Hepatocyte (in vitro differentiated cells): ENCODE results near the gene TFF2. TPM values are rescaled to one million over a fixed set of nuclear protein-coding genes. Genes with fewer than 3 reads are reported as not detected.

Source experiments
- DNase-seq: peaks from one replicate; pipeline ENCODE4 v3.0.0-alpha.2; 2016; ENCODE audit warnings: low spot score
- H2AFZ ChIP-seq: fragments of 200-600 bp; sonication (generic); 2 replicates; pipeline ENCODE4 v1.6.0; 2016; ENCODE audit warnings: antibody characterized with exemption, mild to moderate bottlenecking
- H3K27ac ChIP-seq: fragments of 200-600 bp; sonication (generic); 2 replicates; pipeline ENCODE4 v1.5.1; 2016; ENCODE audit warnings: mild to moderate bottlenecking
- H3K27me3 ChIP-seq: fragments of 200-600 bp; sonication (generic); 2 replicates; pipeline ENCODE4 v1.6.1; 2016
- H3K36me3 ChIP-seq: fragments of 200-600 bp; sonication (generic); replicated peaks from 2 replicates; pipeline ENCODE4 v1.5.1; 2016; ENCODE audit warnings: low read depth; ENCODE audit not compliant: insufficient read depth
- H3K4me1 ChIP-seq: fragments of 200-600 bp; sonication (generic); 2 replicates; pipeline ENCODE4 v1.5.1; 2016; ENCODE audit warnings: mild to moderate bottlenecking, moderate library complexity; ENCODE audit not compliant: insufficient read depth
- H3K4me2 ChIP-seq: fragments of 200-600 bp; sonication (generic); 2 replicates; pipeline ENCODE4 v1.6.0; 2016
- H3K4me3 ChIP-seq: fragments of 200-600 bp; sonication (generic); 2 replicates; pipeline ENCODE4 v1.5.1; 2016; ENCODE audit warnings: mild to moderate bottlenecking
- H3K79me2 ChIP-seq: fragments of 200-600 bp; sonication (generic); 2 replicates; pipeline ENCODE4 v1.6.0; 2017; ENCODE audit warnings: mild to moderate bottlenecking
- H3K9me2 ChIP-seq: fragments of 200-600 bp; sonication (generic); replicated peaks from 2 replicates; pipeline ENCODE4 v1.6.0; 2017; ENCODE audit warnings: mild to moderate bottlenecking; ENCODE audit not compliant: insufficient read depth
- H3K9me3 ChIP-seq: fragments of 200-600 bp; sonication (generic); 2 replicates; pipeline ENCODE4 v1.5.1; 2016; ENCODE audit warnings: low read depth, mild to moderate bottlenecking
- H4K20me1 ChIP-seq: fragments of 200-600 bp; sonication (generic); 2 replicates; pipeline ENCODE4 v1.6.0; 2016; ENCODE audit warnings: mild to moderate bottlenecking; ENCODE audit not compliant: insufficient read depth, poor library complexity, severe bottlenecking
- EZH2 ChIP-seq: fragments of 200-600 bp; sonication (generic); IDR thresholded peaks from 2 replicates; pipeline ENCODE4 v1.6.1; 2016; ENCODE audit warnings: antibody characterized with exemption, mild to moderate bottlenecking, borderline replicate concordance
- EZH2phosphoT487 ChIP-seq: fragments of 200-600 bp; sonication (generic); IDR thresholded peaks from one replicate; pipeline ENCODE4 v1.6.1; 2018; ENCODE audit warnings: antibody characterized with exemption, mild to moderate bottlenecking, low read depth, moderate library complexity; ENCODE audit not compliant: unreplicated experiment, severe bottlenecking
- WGBS: methylation state at CpG from one replicate; pipeline ENCODE4 v1.1.6; 2016; ENCODE audit warnings: low lambda C conversion rate; ENCODE audit errors: missing lambda C conversion rate; 5-methylcytosine and 5-hydroxymethylcytosine counted together
- polyA plus RNA-seq: library from polyadenylated mRNA; unstranded; fragments of >200 nt; fragmentation: Nextera tagmentation; extraction: Ambion mirVana; gene quantifications from 2 replicates; pipeline ENCODE4 v1.2.1, GENCODE V29; 2016
- total RNA-seq: library from RNA; depleted of rRNA; stranded (reverse); fragments of >200 nt; gene quantifications from 2 replicates; pipeline ENCODE4 v1.2.3, GENCODE V29; 2014
- TF ChIP-seq, protein P1 (sequence below): fragments of 200-600 bp; sonication (generic); IDR thresholded peaks from 2 replicates; pipeline ENCODE4 v1.5.1; 2016; ENCODE audit warnings: antibody characterized with exemption, mild to moderate bottlenecking; ENCODE audit not compliant: poor library complexity

Gene TFF2
- total and polyA plus RNA-seq, 2 experiments from 2014 or later: 23.9 to 28.1 TPM

GRCh38 chr21:42366292-42367010 lies 15.7 kb upstream of the TFF2 start, which contains the start of gene TFF1:
TFF1 (minus strand) TSS chr21:42366535; CDS start chr21:42366495, 40 bp downstream.
- no peaks in the 10 kb centered on the region for H4K20me1 ChIP-seq
- no peak within 1 kb of the TSS for H2AFZ ChIP-seq
- H3K4me1 ChIP-seq: peaks cover 21% of the 10 kb centered on the region
- no peak for TF ChIP-seq EZH2
- TF ChIP-seq, protein P1, sequence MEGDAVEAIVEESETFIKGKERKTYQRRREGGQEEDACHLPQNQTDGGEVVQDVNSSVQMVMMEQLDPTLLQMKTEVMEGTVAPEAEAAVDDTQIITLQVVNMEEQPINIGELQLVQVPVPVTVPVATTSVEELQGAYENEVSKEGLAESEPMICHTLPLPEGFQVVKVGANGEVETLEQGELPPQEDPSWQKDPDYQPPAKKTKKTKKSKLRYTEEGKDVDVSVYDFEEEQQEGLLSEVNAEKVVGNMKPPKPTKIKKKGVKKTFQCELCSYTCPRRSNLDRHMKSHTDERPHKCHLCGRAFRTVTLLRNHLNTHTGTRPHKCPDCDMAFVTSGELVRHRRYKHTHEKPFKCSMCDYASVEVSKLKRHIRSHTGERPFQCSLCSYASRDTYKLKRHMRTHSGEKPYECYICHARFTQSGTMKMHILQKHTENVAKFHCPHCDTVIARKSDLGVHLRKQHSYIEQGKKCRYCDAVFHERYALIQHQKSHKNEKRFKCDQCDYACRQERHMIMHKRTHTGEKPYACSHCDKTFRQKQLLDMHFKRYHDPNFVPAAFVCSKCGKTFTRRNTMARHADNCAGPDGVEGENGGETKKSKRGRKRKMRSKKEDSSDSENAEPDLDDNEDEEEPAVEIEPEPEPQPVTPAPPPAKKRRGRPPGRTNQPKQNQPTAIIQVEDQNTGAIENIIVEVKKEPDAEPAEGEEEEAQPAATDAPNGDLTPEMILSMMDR: no peak
- no peak for TF ChIP-seq EZH2phosphoT487
- DNase-seq: peak; percentile 84
- peak within 1 kb of the TSS; percentile 92 for H3K27ac ChIP-seq
- H3K36me3 ChIP-seq: no peaks in the 10 kb centered on the region
- no peaks in the 10 kb centered on the region for H3K79me2 ChIP-seq
- H3K9me2 ChIP-seq: no peaks in the 10 kb centered on the region
- H3K27me3 ChIP-seq: no peaks in the 10 kb centered on the region
- H3K4me3 ChIP-seq: no peak within 1 kb of the TSS
- no peak within 1 kb of the TSS for H3K4me2 ChIP-seq
- 34% methylated on average over 19 of the region's 19 CpGs for WGBS
- no peaks in the 10 kb centered on the region for H3K9me3 ChIP-seq

DNA sequence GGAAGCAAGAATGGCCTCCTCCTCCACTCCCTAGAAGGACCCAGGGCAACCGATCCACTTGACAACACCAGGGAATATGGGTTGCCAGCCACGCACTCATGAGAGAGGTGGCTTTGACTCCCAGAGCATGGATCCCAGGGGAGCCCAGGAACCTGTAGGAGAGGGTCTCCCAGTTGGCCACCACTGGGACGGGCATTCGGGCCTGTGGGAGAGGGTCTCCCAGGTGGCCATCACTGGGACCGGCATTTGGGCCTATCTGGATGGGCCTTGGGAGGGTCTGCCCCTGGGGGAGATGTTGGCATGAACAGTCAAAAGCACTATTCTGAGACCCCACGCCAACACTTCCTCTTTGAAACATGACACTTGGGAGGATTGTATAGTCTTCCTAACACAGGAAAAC lies 15.0 kb upstream of the TFF2 start:
- H3K4me1 ChIP-seq: peaks cover 21% of the 10 kb centered on the region
- no peaks in the 10 kb centered on the region for H3K36me3 ChIP-seq
- H3K9me2 ChIP-seq: no peaks in the 10 kb centered on the region
- no peak for DNase-seq
- peak overlapping the region; percentile 92 for H3K27ac ChIP-seq
- H3K79me2 ChIP-seq: no peaks in the 10 kb centered on the region
- TF ChIP-seq EZH2phosphoT487: no peak
- TF ChIP-seq, protein P1: no peak
- TF ChIP-seq EZH2: no peak
- no peak overlapping the region for H3K4me2 ChIP-seq
- no peaks in the 10 kb centered on the region for H3K9me3 ChIP-seq
- H3K4me3 ChIP-seq: no peak overlapping the region
- H3K27me3 ChIP-seq: no peaks in the 10 kb centered on the region
- H4K20me1 ChIP-seq: no peaks in the 10 kb centered on the region
- WGBS: 92% methylated on average over 6 of the region's 6 CpGs
- no peak overlapping the region for H2AFZ ChIP-seq

DNA sequence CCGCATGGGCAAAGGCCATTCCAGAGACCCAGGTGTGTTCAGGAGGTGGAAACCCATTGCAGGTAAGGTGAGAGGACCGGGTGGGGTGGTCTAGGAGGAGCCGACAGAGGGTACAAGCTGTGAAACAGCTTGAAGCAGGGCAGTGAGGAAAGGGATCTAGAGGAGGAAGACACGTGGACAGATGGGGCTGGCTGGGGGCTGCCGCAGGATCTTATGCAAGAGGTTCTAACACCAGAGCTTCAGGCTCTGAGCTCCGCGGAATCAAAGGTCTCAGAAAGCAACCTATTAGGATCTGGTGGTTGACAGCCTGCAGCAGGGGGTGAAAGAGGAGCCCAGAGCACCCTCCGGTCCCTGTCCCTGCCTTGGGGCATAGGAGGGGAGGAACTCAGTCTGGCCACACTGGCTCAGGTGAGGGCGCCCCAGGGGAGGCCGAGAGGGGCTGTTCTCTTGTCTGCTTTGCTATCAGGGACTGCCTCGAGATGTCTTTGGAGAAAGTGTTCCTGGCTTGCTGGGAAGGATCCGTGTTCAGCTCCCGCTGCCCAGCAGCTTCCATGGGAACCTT lies 13.6 kb upstream of the TFF2 start:
- 89% methylated on average over 13 of the region's 13 CpGs for WGBS
- Histone ChIP-seq H3K4me2 (no peak overlapping the region), H3K27ac (no peak overlapping the region), H4K20me1 (no peaks in the 10 kb centered on the region), H3K27me3 (no peaks in the 10 kb centered on the region), H3K9me2 (no peaks in the 10 kb centered on the region), H3K4me3 (no peak overlapping the region), H3K4me1 (peaks cover 21% of the 10 kb centered on the region), H2AFZ (no peak overlapping the region), H3K79me2 (no peaks in the 10 kb centered on the region), H3K9me3 (no peaks in the 10 kb centered on the region), H3K36me3 (no peaks in the 10 kb centered on the region)
- DNase-seq: no peak
- TF ChIP-seq EZH2 (no peak), EZH2phosphoT487 (no peak)
- TF ChIP-seq, protein P1: no peak
